H9 (cell line): ENCODE results near the gene HS6ST1. TPM values are rescaled to one million over a fixed set of nuclear protein-coding genes. Genes with fewer than 3 reads are reported as not detected.
A peak's percentile ranks its signal among the peaks of the same experiment; 100 is the strongest.

Source experiments
- DNase-seq: peaks from one replicate; pipeline ENCODE4 v3.0.0-alpha.2; 2017
- H2AFZ ChIP-seq: one replicate; pipeline ENCODE4 v1.6.1; 2013; ENCODE audit warnings: mild to moderate bottlenecking, low read length, control low read depth, moderate library complexity
- H2AK5ac ChIP-seq: 2 replicates; pipeline ENCODE4 v1.6.1; 2013; ENCODE audit warnings: low read length, control low read depth, mixed read lengths; ENCODE audit not compliant: insufficient read length
- H2BK120ac ChIP-seq: one replicate; pipeline ENCODE4 v1.6.1; 2013; ENCODE audit warnings: low read depth, mild to moderate bottlenecking, low read length, control low read depth, inconsistent platforms; ENCODE audit not compliant: poor library complexity, severe bottlenecking
- H2BK12ac ChIP-seq: 2 replicates; pipeline ENCODE4 v1.6.1; 2013; ENCODE audit warnings: low read length, control low read depth, mixed read lengths, low read depth; ENCODE audit not compliant: insufficient read length
- H2BK15ac ChIP-seq: 2 replicates; pipeline ENCODE4 v1.6.1; 2013; ENCODE audit warnings: low read depth, low read length, control low read depth
- H2BK20ac ChIP-seq: one replicate; pipeline ENCODE4 v1.6.1; 2013; ENCODE audit warnings: low read depth, mild to moderate bottlenecking, low read length, control low read depth, inconsistent platforms; ENCODE audit not compliant: poor library complexity, severe bottlenecking
- H2BK5ac ChIP-seq: 2 replicates; pipeline ENCODE4 v1.6.1; 2013; ENCODE audit warnings: low read length, control low read depth, mixed read lengths; ENCODE audit not compliant: insufficient read length
- H3K14ac ChIP-seq: 2 replicates; pipeline ENCODE4 v1.6.1; 2013; ENCODE audit warnings: low read length, control low read depth; ENCODE audit not compliant: insufficient read depth
- H3K18ac ChIP-seq: 2 replicates; pipeline ENCODE4 v1.6.1; 2013; ENCODE audit warnings: low read depth, mild to moderate bottlenecking, mixed read lengths, low read length, control low read depth; ENCODE audit not compliant: insufficient read length
- H3K23ac ChIP-seq: 2 replicates; pipeline ENCODE4 v1.6.1; 2013; ENCODE audit warnings: low read length, control low read depth, mixed read lengths, low read depth; ENCODE audit not compliant: insufficient read length
- H3K23me2 ChIP-seq: 2 replicates; pipeline ENCODE4 v1.6.1; 2013; ENCODE audit warnings: low read depth, mild to moderate bottlenecking, mixed read lengths, low read length, control low read depth; ENCODE audit not compliant: insufficient read length, poor library complexity, severe bottlenecking
- H3K27ac ChIP-seq: 2 replicates; pipeline ENCODE4 v1.5.1; 2013; ENCODE audit warnings: low read length, control low read depth, mixed read lengths, low read depth; ENCODE audit not compliant: insufficient read length
- H3K27me3 ChIP-seq: 2 replicates; pipeline ENCODE4 v1.6.1; 2013; ENCODE audit warnings: low read length, control low read depth, inconsistent platforms; ENCODE audit not compliant: insufficient read depth
- H3K4ac ChIP-seq: 2 replicates; pipeline ENCODE4 v1.6.1; 2013; ENCODE audit warnings: low read depth, mild to moderate bottlenecking, control low read depth, inconsistent platforms, low read length, moderate library complexity
- H3K4me1 ChIP-seq: 2 replicates; pipeline ENCODE4 v1.6.1; 2013; ENCODE audit warnings: low read length, control low read depth, inconsistent platforms; ENCODE audit not compliant: insufficient read depth
- H3K4me2 ChIP-seq: 2 replicates; pipeline ENCODE4 v1.6.1; 2013; ENCODE audit warnings: low read length, control low read depth, mixed read lengths; ENCODE audit not compliant: insufficient read length, insufficient read depth
- H3K56ac ChIP-seq: 2 replicates; pipeline ENCODE4 v1.6.1; 2013; ENCODE audit warnings: low read depth, mild to moderate bottlenecking, mixed read lengths, low read length, control low read depth; ENCODE audit not compliant: insufficient read length
- H3K79me1 ChIP-seq: 2 replicates; pipeline ENCODE4 v1.6.1; 2013; ENCODE audit warnings: low read depth, mild to moderate bottlenecking, moderate library complexity, low read length, control low read depth, inconsistent platforms; ENCODE audit not compliant: insufficient read depth, poor library complexity, severe bottlenecking
- H3K79me2 ChIP-seq: 2 replicates; pipeline ENCODE4 v1.6.1; 2013; ENCODE audit warnings: low read length, control low read depth, inconsistent platforms; ENCODE audit not compliant: insufficient read depth
- H3K9ac ChIP-seq: 2 replicates; pipeline ENCODE4 v1.6.1; 2013; ENCODE audit warnings: low read length, control low read depth, mixed read lengths; ENCODE audit not compliant: insufficient read length; ENCODE audit errors: extremely low read depth
- H3K9me3 ChIP-seq: one replicate; pipeline ENCODE4 v1.6.1; 2013; ENCODE audit warnings: low read depth, low read length, inconsistent platforms; ENCODE audit not compliant: control insufficient read depth
- H3T11ph ChIP-seq: one replicate; pipeline ENCODE4 v1.6.1; 2013; ENCODE audit warnings: mild to moderate bottlenecking, low read length, control low read depth, inconsistent platforms
- H4K20me1 ChIP-seq: one replicate; pipeline ENCODE4 v1.6.1; 2013; ENCODE audit not compliant: control insufficient read depth, insufficient read length, insufficient read depth
- H4K5ac ChIP-seq: 2 replicates; pipeline ENCODE4 v1.6.1; 2013; ENCODE audit warnings: low read depth, mild to moderate bottlenecking, mixed read lengths, low read length, control low read depth; ENCODE audit not compliant: insufficient read length
- H4K8ac ChIP-seq: replicated peaks from 2 replicates; pipeline ENCODE4 v1.6.1; 2013; ENCODE audit warnings: low read length, control low read depth, mixed read lengths, low read depth; ENCODE audit not compliant: insufficient read length
- H4K91ac ChIP-seq: 2 replicates; pipeline ENCODE4 v1.6.1; 2013; ENCODE audit warnings: low read depth, mild to moderate bottlenecking, moderate library complexity, mixed read lengths, low read length, control low read depth; ENCODE audit not compliant: insufficient read length
- H3K27ac Mint-ChIP-seq, 3 experiments: 2 replicates in 2 of 3; 3 replicates in 1 of 3; pipeline ENCODE4 v1.8.0; 2020 to 2021; ENCODE audit warnings: mixed read lengths in 3 of 3, mild to moderate bottlenecking in 1 of 3, moderate library complexity in 1 of 3
- H3K27me3 Mint-ChIP-seq: 2 replicates; pipeline ENCODE4 v1.8.0; 2021; ENCODE audit warnings: low read depth, mild to moderate bottlenecking, moderate library complexity, mixed read lengths
- H3K36me3 Mint-ChIP-seq, 3 experiments: 2 replicates in 2 of 3; 3 replicates in 1 of 3; pipeline ENCODE4 v1.8.0; 2020 to 2021; ENCODE audit warnings: low read depth in 3 of 3, mixed read lengths in 3 of 3; ENCODE audit not compliant: insufficient read depth in 1 of 3
- H3K4me1 Mint-ChIP-seq, 2 experiments: 2 replicates each; pipeline ENCODE4 v1.8.0; 2020; ENCODE audit warnings: mixed read lengths in 2 of 2
- H3K4me3 Mint-ChIP-seq, 2 experiments: 2 replicates in 1 of 2; 3 replicates in 1 of 2; pipeline ENCODE4 v1.8.0; 2020 to 2021; ENCODE audit warnings: mild to moderate bottlenecking in 2 of 2, mixed read lengths in 2 of 2, moderate library complexity in 1 of 2
- H3K9me3 Mint-ChIP-seq, 2 experiments: 2 replicates in 1 of 2; 3 replicates in 1 of 2; pipeline ENCODE4 v1.8.0; 2020; ENCODE audit warnings: mild to moderate bottlenecking in 2 of 2, mixed read lengths in 2 of 2, moderate library complexity in 1 of 2
- CTCF ChIP-seq: fragments of 200-600 bp; sonication (generic); conservative IDR thresholded peaks from 3 replicates; pipeline ENCODE4 v1.8.0; 2021; ENCODE audit warnings: antibody characterized with exemption, mild to moderate bottlenecking
- WGBS: extraction: QIAGEN DNeasy Blood & Tissue Kit; methylation state at CpG from one replicate; pipeline ENCODE4 v1.1.7; 2013; ENCODE audit warnings: missing lambda C conversion rate, low lambda C conversion rate, mixed read lengths; ENCODE audit not compliant: insufficient read length; ENCODE audit errors: extremely low coverage; 5-methylcytosine and 5-hydroxymethylcytosine counted together
- total RNA-seq: library from RNA; stranded (reverse); gene quantifications from 2 replicates; pipeline ENCODE4 v1.2.1, GENCODE V29; 2021

The HS6ST1 gene
- total RNA-seq, 1 experiment from 2014 or later: 60.2 TPM

GRCh38 chr2:128277961-128278681 is 40.5 kb downstream of the HS6ST1 start:
- Histone ChIP-seq H3K4me1 (no peaks in the 10 kb centered on the region), H4K5ac (no peak overlapping the region), H3K79me2 (peaks cover 4% of the 10 kb centered on the region; the same call in 1 of the 2 replicates), H2AK5ac (no peak overlapping the region), H2BK120ac (no peak overlapping the region), H3K56ac (no peak overlapping the region), H3K4me2 (no peak overlapping the region), H2AFZ (no peak overlapping the region), H3K9ac (no peak overlapping the region), H3T11ph (no peak overlapping the region), H3K23ac (no peak overlapping the region), H2BK12ac (no peak overlapping the region), H4K8ac (no peak overlapping the region), H3K27ac (no peak overlapping the region), H3K79me1 (peaks cover 5% of the 10 kb centered on the region), H2BK15ac (no peak overlapping the region), H3K23me2 (no peaks in the 10 kb centered on the region), H4K91ac (no peak overlapping the region), H4K20me1 (no peaks in the 10 kb centered on the region), H3K18ac (no peak overlapping the region), H3K9me3 (no peaks in the 10 kb centered on the region), H2BK20ac (no peak overlapping the region), H2BK5ac (no peak overlapping the region), H3K14ac (peak overlapping the region; percentile 20; the same call in 1 of the 2 replicates), H3K4ac (no peak overlapping the region), H3K27me3 (no peaks in the 10 kb centered on the region)
- H3K27ac Mint-ChIP-seq: peak overlapping the region in 2 of 3 experiments; percentile 44 to 75; a peak in 3 of 7 replicates
- H3K36me3 Mint-ChIP-seq: peaks cover 18 to 40% (median 34%) of the 10 kb centered on the region in 3 experiments
- no CpG with 5 or more reads among the region's 14 CpGs for WGBS
- TF ChIP-seq CTCF: no peak
- H3K4me1 Mint-ChIP-seq: peaks cover 8 to 11% of the 10 kb centered on the region in 2 experiments; a peak in 3 of 4 replicates
- DNase-seq: peak; percentile 20
- H3K27me3 Mint-ChIP-seq: no peaks in the 10 kb centered on the region
- no peak overlapping the region for H3K4me3 Mint-ChIP-seq
- H3K9me3 Mint-ChIP-seq: peaks cover 0 to 7% of the 10 kb centered on the region in 2 experiments; a peak in 1 of 5 replicates
